Measurements from ENCODE around the gene DDI1. TPM values are rescaled to one million over a fixed set of nuclear protein-coding genes. Genes with fewer than 3 reads are reported as not detected.

DDI1 gene
- total and polyA plus RNA-seq, 2 of the 4 experiments (the other 2 are of a cell fraction): not detected

- ChIA-PET CTCF (no interaction called here), POLR2A (ENCODE audit: unreplicated experiment) (no interaction called here)
- no peak overlapping the region for H2AK9ac ChIP-seq (replicated peaks; ENCODE audit: low read depth, low read length, poor library complexity)
- no peak overlapping the region for H3K4me2 ChIP-seq (ENCODE audit: low read depth, low read length)
- no peaks in the 10 kb centered on the region for H3K79me1 ChIP-seq (ENCODE audit: low read depth in 1 of 2, low read length in 2 of 2)
- H3K4me1 ChIP-seq (ENCODE audit: control insufficient read depth, insufficient read depth, low read length): peaks cover 9% of the 10 kb centered on the region; the same call in 1 of the 2 replicates
- intact Hi-C loops (cut with micrococcal nuclease): loop anchor here (5.0 kb wide), 1 partner anchor 519 kb away; no protein-coding TSS in a partner anchor
- no peaks in the 10 kb centered on the region for H3K36me3 ChIP-seq (ENCODE audit: control insufficient read depth, insufficient read depth, low read length)
- in situ Hi-C loops (cut with MboI; ENCODE audit: low sequenced_read_pairs): no loop called here
- no peak overlapping the region for H3K14ac ChIP-seq (replicated peaks; ENCODE audit: low read depth, low read length)
- ATAC-seq (ENCODE audit: low read depth) (peak; percentile 57), DNase-seq (peak; percentile 65)
- H3K9me1 ChIP-seq (ENCODE audit: insufficient read depth, low read length): no peaks in the 10 kb centered on the region
- TF ChIP-seq, protein P1, sequence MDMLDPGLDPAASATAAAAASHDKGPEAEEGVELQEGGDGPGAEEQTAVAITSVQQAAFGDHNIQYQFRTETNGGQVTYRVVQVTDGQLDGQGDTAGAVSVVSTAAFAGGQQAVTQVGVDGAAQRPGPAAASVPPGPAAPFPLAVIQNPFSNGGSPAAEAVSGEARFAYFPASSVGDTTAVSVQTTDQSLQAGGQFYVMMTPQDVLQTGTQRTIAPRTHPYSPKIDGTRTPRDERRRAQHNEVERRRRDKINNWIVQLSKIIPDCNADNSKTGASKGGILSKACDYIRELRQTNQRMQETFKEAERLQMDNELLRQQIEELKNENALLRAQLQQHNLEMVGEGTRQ (IDR thresholded peaks at IDR 0.05; ENCODE audit: low read depth, low read length): no peak
- TF ChIP-seq SMC3 (IDR thresholded peaks at IDR 0.05; ENCODE audit: low read depth, low read length) (no peak), MAFK (IDR thresholded peaks at IDR 0.05; ENCODE audit: low read depth, low read length) (no peak), FOS (IDR thresholded peaks at IDR 0.05; ENCODE audit: low read depth, low read length) (no peak), POLR2A (IDR thresholded peaks at IDR 0.05; ENCODE audit: low read depth, low read length) (no peak), MAZ (IDR thresholded peaks at IDR 0.05; ENCODE audit: borderline replicate concordance, low read depth, low read length) (no peak), MXI1 (IDR thresholded peaks at IDR 0.05; ENCODE audit: borderline replicate concordance, low read depth, low read length) (no peak), BHLHE40 (IDR thresholded peaks at IDR 0.05; ENCODE audit: low read depth, low read length) (no peak), CEBPB (IDR thresholded peaks at IDR 0.05; ENCODE audit: low read depth, low read length) (no peak), RCOR1 (IDR thresholded peaks at IDR 0.05; ENCODE audit: insufficient replicate concordance, low read length) (no peak)
- TF ChIP-seq, protein P2, sequence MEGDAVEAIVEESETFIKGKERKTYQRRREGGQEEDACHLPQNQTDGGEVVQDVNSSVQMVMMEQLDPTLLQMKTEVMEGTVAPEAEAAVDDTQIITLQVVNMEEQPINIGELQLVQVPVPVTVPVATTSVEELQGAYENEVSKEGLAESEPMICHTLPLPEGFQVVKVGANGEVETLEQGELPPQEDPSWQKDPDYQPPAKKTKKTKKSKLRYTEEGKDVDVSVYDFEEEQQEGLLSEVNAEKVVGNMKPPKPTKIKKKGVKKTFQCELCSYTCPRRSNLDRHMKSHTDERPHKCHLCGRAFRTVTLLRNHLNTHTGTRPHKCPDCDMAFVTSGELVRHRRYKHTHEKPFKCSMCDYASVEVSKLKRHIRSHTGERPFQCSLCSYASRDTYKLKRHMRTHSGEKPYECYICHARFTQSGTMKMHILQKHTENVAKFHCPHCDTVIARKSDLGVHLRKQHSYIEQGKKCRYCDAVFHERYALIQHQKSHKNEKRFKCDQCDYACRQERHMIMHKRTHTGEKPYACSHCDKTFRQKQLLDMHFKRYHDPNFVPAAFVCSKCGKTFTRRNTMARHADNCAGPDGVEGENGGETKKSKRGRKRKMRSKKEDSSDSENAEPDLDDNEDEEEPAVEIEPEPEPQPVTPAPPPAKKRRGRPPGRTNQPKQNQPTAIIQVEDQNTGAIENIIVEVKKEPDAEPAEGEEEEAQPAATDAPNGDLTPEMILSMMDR (conservative IDR thresholded peaks at IDR 0.05; ENCODE audit: low read depth, low read length): no peak
- H3K27ac ChIP-seq (ENCODE audit: insufficient read depth, low read length): no peak overlapping the region
- H3K9ac ChIP-seq (ENCODE audit: low read depth, low read length): no peak overlapping the region
- H3K18ac ChIP-seq (ENCODE audit: low read depth, low read length): no peak overlapping the region; the same call in 1 of the 2 replicates
- BruUV-seq (replicated peaks): no TSS peak
- H2BK120ac ChIP-seq (ENCODE audit: low read depth, low read length): no peak overlapping the region
- H3K4me3 ChIP-seq (ENCODE audit: insufficient read depth, low read depth, low read length): no peak overlapping the region
- H2BK15ac ChIP-seq (ENCODE audit: low read depth, low read length): no peak overlapping the region
- H4K5ac ChIP-seq (ENCODE audit: low read depth, low read length): no peak overlapping the region
- H3K56ac ChIP-seq (ENCODE audit: extremely low read depth, insufficient read depth, low read length): no peak overlapping the region
- H2BK5ac ChIP-seq (ENCODE audit: low read depth, low read length, poor library complexity, severe bottlenecking): peak overlapping the region; percentile 19
- H2AK5ac ChIP-seq (ENCODE audit: low read depth, low read length): no peak overlapping the region
- H3K4ac ChIP-seq (ENCODE audit: low read depth, low read length): no peak overlapping the region
- dilution Hi-C loops (cut with HindIII; ENCODE audit: low sequenced_read_pairs, unreplicated experiment): no loop called here
- H2BK20ac ChIP-seq (ENCODE audit: low read depth, low read length): no peak overlapping the region
- H3K9me3 ChIP-seq (ENCODE audit: control insufficient read depth, insufficient read depth, low read length): no peaks in the 10 kb centered on the region
- no peak overlapping the region for H4K8ac ChIP-seq (ENCODE audit: low read depth in 2 of 2, low read length in 2 of 2)
- H3K23ac ChIP-seq (ENCODE audit: low read depth, low read length): no peak overlapping the region
- H3K27me3 ChIP-seq (ENCODE audit: control insufficient read depth, insufficient read depth, low read length): no peaks in the 10 kb centered on the region
- no peak overlapping the region for H2AFZ ChIP-seq (replicated peaks; ENCODE audit: low read length, poor library complexity)
- no peaks in the 10 kb centered on the region for H4K20me1 ChIP-seq (ENCODE audit: insufficient read depth, low read length)
- H4K91ac ChIP-seq (ENCODE audit: insufficient read depth, low read depth, low read length): no peak overlapping the region
These were observed 42.9 kb upstream of the DDI1 start for GRCh38 chr11:103993507-103993906.

Data from IMR-90 (cell line).